ENCODE results near the gene KRTAP10-3.
"Not testable (repeated sequence)": the region's sequence is repeated elsewhere in the genome, so short reads cannot be mapped to it uniquely, and the experiment has no call there.

The KRTAP10-3 gene

DNA sequence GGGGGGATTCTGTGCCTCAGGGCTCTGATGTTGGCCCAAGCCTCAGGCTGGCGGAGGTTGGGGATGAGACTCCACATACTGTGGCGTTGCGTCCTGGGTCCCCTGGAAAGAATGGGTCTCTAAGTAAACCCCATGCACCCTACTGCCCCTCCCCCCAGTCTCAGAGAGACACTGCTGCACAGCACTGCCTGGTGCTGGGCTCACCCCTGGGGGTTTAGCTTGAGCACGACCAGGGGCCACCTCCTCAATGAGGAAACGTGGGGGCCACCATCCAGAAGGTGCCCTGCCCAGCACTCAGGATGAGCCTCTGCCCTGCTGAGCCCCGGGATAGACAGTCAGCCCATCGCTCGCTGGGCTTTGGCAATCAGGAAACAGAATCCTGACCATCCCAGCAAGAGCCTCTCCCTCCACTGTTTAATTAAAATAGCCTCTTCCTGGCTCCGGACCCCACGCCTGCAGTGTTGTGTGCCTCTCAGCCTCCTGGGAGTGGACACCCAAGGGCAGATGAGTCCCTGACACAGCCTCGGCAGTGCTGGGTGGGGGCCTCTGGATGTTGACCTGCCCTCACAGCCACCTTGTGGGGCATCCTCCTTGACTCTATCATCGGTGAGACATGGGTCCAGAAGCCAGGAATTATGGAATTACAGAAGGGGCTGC lies 11.4 kb upstream of the KRTAP10-3 start:
- no peak for FAIRE-seq

DNA sequence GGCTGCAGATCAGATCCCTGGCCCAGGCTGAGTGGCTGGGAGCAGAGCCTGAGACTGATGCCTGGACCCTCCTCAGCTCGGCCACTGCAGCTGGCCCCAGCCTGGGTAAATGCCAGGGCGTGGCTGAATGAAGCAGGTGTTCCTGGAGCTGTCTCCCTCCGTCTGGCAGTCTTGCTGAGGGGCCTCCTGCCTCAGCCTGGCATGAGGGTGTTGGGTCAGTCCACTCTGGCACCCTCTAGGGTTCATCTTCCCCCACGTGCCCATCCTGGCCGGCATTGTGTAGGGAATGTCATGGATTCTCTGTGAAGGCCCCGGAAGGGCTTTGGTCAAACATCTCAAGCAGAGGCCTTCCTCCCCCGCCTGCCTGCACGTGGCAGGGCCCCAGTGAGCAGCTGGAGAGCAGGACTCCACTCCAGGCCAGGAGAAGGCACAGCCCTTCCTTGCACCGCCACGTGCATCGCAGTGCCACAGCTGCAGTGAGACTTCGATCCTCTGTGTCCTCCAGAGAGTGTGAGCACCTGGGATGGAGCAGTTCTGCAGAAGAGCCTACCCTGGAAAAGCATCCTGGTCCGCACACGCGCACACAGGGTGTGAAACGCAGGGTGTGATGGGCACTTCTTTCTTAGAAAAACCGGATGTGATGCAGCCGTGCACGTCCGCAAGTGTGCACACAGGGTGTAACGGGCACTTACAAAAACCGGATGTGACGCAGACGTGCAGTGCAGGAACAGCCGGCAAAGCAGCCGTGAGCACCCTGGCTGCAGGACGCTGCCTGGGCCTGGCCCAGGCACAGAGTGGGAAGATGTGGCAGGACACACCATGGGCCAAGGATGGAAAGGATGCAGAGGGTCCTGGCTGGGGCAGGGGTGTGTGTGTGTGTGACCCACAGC lies 10.3 kb upstream of the KRTAP10-3 start:
- no peak for FAIRE-seq

DNA sequence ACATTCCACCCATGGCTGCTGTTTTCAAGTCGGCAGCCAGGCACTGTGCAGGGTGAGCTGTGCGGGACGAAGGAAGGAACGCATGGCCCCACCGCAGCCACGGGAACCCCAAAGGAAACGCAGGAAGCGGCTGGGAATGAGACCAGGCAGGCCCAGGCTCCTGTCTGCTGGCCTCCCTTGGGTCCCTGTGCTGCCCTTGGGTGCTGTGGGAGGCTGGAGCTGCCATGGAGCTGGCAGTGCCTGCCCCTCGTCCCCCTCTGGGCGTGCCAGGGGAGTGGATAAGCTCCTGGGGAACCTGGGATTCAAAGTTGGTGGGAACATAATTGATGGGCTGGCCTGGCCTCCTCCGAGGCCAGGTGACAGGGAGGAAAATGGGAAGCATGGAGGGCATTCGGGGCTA lies 9.7 kb upstream of the KRTAP10-3 start:
- FAIRE-seq, result no peak

DNA sequence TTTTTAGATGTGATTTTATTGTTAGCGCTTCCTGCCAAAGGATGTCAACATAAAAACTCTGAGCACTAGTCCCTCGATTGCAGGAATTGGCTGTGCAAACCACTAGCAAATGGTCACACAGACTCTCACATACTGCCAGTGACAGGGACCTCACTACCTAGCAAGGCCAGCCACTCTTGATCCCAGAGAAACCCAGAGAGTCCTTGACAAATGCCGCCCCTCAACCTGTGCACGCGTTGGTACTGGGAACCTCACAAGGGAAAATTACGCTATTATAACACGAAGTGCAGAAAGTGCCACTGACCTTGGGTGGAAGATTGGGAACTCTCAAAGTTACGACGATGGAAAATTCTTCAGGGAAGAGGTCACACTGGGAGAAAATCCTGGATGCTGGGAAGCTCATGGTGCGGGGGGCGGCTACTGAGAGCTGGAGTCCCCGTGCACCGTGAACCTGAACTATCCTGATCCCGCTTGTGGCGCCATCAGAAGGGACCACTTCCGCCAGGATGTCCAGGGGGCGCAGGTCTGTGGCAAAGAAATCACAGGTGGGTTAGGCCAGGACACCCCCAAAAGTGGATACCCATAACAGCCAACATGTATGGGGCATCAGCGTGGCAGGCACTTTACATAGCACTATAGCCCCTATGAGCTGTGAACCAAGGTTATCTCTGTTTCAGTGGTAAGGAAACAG lies 9.0 kb upstream of the KRTAP10-3 start:
- FAIRE-seq, result no peak

DNA sequence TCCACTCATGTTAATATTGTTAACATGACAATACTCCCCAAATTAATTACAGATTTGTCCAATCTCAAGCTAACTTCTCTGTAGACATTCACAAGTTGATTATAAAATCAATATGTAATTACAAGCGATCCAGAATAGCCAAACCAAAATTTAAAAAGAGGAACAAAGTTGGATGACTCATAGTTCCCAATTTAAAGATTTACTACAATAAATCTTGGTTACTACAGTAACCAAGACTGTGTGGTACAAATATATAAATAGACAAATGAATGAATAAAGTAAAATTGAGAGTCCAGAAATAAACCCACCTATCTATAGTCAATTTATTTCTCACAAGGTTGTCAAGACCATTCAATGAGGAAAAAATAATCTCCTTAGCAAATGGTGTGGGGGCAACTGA lies 7.8 kb upstream of the KRTAP10-3 start:
- FAIRE-seq, result peak; percentile 18

DNA sequence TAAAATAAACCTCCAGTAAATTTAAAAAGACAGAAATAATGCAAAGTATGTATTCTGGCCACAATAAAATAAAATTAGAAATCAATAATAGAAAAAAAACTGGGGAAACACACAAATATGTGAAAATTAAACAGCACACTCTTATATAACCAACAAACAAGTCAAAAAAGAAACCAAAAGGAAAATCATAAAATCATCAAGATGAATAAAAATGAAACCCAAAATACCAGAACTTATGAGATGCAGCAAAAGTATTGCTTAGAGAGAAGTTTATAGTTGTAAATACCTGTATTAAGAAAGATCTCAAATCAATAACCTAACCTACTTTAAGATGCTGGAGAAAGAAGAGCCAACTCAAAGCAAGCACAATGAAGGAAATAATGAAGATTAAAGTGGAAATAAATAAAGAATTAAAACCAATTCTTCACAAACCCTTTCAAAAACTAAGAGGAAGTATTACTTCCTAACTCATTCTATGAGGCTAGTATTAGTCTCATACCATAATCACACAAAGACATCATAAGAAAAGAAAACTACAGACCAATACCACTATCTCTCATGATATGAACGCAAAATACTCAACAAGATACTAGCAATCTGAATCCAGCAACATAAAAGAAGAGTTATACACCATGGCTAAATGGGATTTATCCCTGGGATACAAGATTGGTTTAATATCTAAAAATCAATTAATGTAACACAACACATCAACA lies 6.4 kb upstream of the KRTAP10-3 start:
- FAIRE-seq, result peak; percentile 61

DNA sequence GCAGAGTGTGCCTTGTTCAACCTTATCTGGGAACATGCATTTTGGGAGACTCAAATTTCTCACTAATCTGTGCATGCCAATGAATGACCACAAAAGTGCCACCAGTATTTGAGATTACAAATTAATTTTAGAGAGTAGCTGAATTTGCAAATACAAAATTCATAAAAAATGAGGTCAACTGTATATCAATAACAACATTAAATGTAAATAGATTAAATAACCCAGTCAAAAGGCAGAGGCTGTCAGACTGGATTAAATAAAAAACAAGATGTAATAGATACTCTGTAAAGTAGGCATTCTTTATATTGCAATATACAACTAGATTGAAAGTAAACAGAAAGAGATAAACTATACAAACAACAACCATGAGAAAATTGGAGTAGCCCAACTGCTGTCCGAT lies 5.5 kb upstream of the KRTAP10-3 start:
- no peak for FAIRE-seq

DNA sequence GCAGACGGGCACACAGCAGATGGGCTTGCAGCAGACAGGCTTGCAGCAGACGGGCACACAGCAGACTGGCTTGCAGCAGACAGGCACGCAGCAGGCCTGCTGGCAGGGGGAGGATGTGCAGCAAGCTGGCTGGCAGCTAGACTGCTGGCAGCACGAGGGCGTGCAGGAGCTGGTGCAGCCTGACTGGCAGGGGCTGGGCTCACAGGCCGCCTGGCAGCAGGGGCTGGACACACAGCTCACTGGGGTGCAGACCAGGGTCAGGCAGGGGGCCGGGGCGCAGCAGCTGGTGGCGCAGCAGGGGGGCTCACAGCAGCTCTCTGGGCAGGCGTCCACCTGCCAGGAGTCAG lies 293 bp downstream of the KRTAP10-3 start:
- not testable (repeated sequence) for FAIRE-seq

DNA sequence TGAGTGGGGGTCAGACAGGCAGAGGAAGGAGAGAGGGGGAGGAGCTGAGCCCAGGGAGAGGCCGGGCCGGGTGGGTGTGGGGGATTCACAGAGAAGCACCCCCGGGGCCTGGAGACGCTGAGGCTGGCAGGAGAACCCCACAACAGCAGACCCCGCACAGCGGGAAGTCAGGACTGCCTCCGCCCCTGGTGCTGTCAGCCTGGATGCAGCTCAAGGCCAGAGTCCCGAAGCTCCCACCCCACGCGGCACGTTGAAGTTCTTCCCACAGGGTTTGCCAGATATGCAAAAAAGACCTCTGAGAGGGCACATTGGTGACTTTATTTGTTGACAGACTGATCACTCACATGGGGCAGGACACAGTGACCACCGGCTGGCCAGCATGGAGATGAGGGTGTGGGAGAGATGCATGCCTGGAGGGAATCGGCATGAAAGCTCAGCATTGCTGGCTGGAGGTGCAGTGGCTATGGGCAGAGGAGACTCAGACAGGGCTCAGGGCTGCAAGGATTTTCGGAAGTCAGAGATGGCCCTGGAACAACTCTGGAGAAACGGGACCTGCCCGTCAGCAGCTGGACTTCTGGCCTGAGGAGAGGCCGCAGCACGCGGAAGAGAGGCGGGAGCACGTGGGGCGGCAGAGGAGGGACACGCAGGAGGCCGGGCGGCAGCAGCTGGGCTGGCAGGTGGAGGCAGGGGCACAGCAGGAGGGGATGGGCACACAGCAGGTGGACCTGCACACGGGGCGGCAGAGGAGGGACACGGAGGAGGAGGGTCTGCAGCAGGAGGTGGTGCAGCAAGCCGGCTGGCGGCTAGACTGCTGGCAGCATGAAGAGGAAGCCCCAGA lies 885 bp downstream of the KRTAP10-3 start:
- FAIRE-seq, result no peak

DNA sequence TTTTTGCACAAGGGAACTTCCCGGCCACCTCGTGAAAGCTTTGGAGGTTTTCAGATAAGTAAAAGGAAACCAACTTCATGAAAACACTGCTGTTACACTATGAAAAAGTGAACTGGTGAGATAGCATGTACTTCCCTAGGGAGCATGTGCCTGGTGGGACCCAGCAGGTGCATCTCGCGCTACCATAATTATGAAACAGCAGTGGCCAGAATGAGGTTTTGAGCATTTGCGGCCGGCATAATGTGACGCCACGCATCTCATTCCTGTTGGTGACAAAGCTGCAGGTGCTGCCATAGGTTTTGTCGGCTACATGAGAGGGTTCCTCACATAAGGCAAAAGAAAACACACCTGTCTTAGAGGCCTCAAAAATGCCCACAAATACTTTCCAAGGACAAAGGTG lies 1.7 kb downstream of the KRTAP10-3 start:
- FAIRE-seq, result no peak

DNA sequence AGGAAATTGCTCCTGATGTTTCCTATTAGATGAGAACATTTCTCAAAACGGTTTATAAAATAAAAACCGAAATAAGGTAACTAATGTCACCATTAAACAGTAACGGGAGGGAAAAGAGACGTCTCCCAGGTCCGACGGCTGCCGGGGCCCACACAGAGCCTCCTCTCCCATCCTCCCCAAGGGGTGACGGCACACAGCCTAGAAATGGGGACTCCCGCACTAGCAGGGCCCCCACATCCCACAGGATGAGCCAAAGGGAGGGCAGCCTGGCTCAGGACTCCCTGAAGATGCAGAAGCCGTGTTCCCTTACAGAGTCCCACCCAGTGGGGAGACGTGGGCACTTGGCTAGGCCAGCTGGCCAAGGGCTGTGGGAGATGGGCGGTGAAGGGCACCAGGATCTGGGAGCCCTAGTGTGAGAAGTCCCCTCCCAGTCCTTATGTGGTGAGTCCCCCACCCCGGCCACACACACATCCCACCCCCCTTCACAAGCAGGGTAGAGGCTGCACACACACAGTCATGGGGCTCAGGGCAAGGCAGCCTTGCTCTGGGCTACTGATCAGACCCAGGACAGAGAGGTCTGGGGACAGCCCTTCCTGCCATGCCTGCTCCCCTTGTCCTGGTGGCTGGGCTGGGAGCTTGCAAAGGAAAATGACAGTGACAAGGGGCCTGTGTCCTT lies 3.3 kb downstream of the KRTAP10-3 start:
- no peak for FAIRE-seq

DNA sequence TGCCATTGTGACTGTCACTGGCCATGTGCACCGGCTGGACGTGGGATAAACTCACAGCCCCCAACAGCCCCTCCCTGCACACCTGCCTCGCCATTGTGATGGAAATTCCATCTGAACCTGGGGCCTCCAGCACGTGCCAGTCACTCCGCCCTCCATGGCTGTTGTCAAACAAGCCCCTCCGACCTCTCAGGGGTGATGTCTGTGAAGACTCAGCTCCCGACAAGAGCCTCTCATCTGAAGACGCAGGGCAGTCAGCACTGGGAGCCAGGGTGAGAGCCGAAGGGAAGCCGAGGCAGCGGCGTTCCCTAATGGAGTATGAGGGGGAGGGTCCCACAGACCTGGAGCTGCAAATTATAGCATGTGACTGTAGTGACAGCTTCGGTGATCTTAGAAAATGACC lies 5.9 kb downstream of the KRTAP10-3 start:
- no peak for FAIRE-seq

DNA sequence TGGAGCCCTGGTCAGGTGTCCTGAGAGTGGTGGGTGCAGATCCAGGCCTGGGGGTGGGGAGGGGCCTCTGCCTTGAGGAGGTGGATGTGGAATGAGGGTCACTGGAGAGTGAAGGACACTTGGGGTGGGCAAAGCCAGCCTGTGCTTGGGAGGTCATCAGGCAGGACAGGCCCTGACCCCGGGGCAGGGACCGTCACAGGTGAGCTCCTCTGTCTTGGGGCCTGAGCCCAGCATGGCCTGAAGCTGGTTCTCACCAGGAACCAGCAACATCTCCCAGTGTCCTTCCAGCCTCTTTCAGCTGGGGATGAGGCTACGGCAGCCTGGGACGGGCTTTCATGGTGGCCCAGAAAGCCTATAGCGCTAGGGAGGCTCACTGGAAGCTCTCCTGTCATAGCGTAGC lies 6.5 kb downstream of the KRTAP10-3 start:
- FAIRE-seq, result no peak

DNA sequence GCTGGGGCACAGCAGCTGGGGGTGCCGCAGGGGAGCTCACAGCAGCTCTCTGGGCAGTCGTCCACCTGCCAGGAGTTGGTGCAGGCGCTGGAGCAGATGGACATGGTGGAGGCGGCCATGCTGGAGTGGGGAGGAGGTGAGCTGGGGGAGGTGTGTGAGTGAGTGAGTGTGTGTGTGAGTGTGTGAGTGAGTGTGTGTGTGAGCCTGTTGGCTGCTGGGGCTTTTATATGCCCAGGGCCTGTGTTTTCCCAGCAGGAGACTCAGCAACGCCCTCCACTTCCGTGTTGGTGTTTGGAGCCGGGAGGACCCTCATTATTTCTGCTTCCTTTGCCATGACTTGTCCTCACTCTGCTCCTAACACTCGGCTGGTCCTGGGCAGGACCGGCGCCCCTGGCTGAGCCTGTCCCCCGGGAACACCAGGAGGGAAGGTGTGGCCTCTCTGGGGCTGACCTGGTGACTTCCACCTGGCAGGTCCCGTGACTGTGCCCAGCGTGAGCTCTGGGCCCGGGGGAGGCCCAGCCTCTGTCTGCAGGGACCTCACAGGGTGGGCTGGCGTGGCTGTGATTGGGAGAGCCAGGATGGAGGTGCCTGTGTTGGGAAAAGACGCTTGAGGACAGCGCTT lies 7.1 kb downstream of the KRTAP10-3 start, which contains the start of gene KRTAP10-2:
Gene KRTAP10-2 (minus strand): TSS at position 166 of the 622 bp plus-strand sequence. CDS start 47 bp downstream, at position 119.
- no peak for FAIRE-seq

DNA sequence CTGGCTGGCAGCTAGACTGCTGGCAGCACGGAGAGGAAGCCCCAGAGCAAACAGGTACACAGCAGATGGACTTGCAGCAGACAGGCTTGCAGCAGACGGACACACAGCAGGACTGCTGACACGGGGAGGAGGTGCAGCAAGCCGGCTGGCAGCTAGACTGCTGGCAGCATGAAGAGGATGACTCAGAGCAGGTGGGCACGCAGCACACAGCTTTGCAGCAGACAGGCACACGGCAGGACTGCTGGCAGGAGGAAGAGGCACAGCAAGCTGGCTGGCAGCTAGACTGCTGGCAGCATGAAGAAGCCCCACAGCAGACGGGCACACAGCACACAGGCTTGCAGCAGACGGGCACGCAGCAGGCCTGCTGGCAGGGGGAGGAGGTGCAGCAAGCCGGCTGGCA lies 7.8 kb downstream of the KRTAP10-3 start:
- no peak for FAIRE-seq

DNA sequence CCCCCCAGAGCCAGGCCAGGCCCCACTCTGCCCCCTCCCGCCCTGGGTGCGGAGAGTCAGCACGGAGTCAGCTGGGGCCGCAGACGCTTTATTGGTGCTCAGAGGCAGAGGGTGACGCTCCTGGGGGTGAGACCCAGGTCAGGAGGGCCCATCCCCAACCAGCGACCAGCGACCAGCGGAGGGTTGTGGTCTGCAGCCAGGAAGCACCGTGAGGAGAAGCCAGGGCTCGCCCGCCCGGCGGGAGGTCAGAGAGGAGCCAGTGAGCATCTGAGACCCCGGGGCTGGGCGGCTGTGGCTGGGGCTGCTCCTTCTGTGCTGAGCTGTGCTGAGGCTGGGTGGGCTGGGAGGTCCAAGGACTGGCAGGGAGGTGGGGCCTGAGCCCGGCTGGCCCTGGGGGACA lies 8.3 kb downstream of the KRTAP10-3 start:
- not testable (repeated sequence) for FAIRE-seq

DNA sequence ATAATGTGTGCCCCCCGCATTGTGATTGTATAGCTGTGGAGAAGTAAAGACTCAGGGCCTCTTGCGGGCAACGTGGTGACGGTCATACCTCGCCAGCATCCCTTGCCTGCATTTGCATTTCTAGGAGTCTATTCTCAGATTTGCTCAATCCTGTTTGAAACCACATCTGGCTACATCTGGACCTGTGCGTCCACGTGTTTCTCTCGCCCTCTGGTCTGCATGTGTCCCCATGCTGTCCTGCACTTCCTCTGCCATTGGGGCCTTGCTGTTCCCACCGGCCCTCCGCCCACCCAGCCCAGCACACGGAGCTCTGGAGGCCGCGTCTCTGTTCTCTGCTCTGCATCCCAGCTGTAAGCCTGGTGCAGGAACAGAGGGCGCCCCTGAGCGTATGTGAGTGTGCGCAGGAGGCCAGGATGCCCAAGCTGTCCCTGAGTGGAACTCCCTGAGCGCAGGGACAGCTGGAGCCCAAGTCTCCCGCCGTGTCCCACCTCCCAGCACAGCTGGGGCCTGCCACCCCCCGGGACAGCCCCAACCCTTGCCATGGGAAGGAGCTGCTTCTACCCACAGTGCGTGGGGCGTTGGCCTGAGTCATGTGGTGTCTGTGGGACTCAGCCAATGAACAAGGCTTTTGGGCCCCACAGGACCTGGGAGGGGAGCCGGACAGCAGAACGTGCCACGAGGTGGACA lies 8.9 kb downstream of the KRTAP10-3 start:
- FAIRE-seq, result no peak

DNA sequence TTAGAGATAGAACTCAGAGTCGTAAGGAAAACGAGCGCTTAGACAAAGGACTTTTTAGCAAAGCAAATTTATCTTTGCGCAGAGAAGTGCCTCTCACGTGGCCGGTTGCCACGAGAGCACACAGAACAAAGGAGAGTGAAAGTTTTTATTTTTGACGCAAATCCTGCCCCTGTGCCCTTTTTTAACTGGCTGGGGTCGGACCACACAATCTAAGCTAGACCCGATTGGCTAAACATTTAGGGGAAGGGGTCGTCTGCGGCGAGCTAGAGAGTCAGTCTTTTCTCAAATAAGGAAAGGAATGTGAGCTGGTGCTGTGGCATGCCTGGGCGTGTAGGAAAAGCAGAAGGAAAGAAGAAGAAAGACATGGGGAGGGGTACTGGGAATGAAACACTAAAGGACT lies 9.7 kb downstream of the KRTAP10-3 start:
- FAIRE-seq, result no peak

DNA sequence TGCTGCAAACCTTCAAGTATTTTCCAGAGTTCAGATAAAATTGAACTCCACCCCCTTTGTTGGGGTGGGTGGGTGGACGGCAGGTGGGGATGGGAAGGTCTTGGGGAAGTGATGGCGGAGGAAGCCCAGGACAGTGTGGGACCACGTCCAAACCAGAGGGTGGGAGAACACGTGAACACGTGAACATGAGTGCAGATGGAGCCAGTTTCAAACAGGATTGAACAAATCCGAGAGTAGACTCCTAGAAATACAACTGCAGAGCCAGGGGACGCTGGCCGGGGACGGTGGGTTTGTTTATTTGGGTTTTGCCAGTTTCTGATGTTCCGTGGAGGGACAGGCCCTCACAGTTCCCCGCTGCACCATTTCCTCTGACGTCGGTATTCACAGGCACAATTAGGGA lies 10.2 kb downstream of the KRTAP10-3 start:
- FAIRE-seq, result no peak

DNA sequence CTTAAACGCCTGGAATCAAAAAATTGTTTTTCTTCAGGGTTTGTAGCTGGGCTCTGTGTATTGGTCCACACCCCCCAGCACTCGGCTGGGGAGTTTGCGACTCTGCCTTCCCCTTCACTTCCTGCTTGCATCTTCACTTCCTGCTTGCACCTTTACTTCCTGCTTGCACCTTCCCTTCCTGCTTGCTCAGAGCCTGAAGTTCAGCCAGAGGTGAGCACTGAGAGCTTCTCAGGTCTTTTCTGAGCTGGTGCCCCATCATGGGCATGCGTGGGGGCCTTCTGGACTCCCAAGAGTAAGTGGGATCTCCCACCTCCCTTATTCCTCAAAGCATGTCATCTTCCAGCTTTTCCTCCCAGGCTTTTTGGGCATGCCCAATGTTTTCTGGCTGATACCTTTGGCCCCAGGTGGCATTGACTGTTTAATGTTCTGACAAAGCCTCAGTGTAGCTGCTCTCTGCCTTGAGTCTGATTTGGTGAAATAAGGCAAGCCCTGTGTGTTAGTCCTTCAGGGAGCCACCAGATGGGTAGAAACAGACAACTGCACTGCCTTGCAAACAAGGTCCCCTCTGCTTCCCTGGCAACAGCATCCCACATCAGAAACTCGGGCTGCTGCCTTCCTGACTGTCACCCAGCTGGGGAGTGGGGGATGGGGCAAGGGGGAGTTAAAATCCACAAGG lies 10.8 kb downstream of the KRTAP10-3 start:
- no peak for FAIRE-seq

All from colon (tissue), 2 donors.